SKM-1 (cell line): ENCODE results near the gene ITIH3.

Experiments used
- DNase-seq: peaks from one replicate; lab custom pipeline; 2025; ENCODE audit not compliant: unreplicated experiment; lab: John Stamatoyannopoulos, UW

Gene ITIH3

GRCh38 chr3:52824037-52824436, 29.4 kb downstream of the ITIH3 start:
- DNase-seq = no peak

GRCh38 chr3:52827441-52827840, 32.8 kb downstream of the ITIH3 start:
- DNase-seq = no peak

- no peak for DNase-seq
Measured at GRCh38 chr3:52827866-52828376, 33.3 kb downstream of the ITIH3 start.

- no peak for DNase-seq
Measured at GRCh38 chr3:52829482-52829881, 34.9 kb downstream of the ITIH3 start.

GRCh38 chr3:52829906-52830463, 35.4 kb downstream of the ITIH3 start:
- no peak for DNase-seq

- no peak for DNase-seq
Measured at GRCh38 chr3:52830535-52831258, 36.1 kb downstream of the ITIH3 start, which contains the start of gene ITIH4. ITIH4 (minus strand) TSS chr3:52830672; CDS start chr3:52830642, 30 bp downstream.

GRCh38 chr3:52831500-52832301, 37.1 kb downstream of the ITIH3 start:
- DNase-seq = no peak

- DNase-seq = no peak
Measured at GRCh38 chr3:52833202-52833601, 38.6 kb downstream of the ITIH3 start.

GRCh38 chr3:52834871-52835501, 40.4 kb downstream of the ITIH3 start, which contains the start of gene MUSTN1:
MUSTN1 (minus strand) TSS chr3:52835019; CDS start chr3:52834948, 71 bp downstream.
- DNase-seq = no peak

GRCh38 chr3:52835766-52836470, 41.3 kb downstream of the ITIH3 start:
- DNase-seq = no peak

- no peak for DNase-seq
Measured at GRCh38 chr3:52836471-52836845, 41.9 kb downstream of the ITIH3 start.

- no peak for DNase-seq
Measured at GRCh38 chr3:52836986-52837385, 42.4 kb downstream of the ITIH3 start.

- DNase-seq = no peak
Measured at GRCh38 chr3:52838561-52839267, 44.1 kb downstream of the ITIH3 start.

GRCh38 chr3:52839268-52839575, 44.6 kb downstream of the ITIH3 start:
- DNase-seq = no peak

- no peak for DNase-seq
Measured at GRCh38 chr3:52839892-52840545, 45.4 kb downstream of the ITIH3 start.

- DNase-seq = no peak
Measured at GRCh38 chr3:52841211-52841980, 46.8 kb downstream of the ITIH3 start.

- DNase-seq = no peak
Measured at GRCh38 chr3:52841981-52842340, 47.4 kb downstream of the ITIH3 start.

GRCh38 chr3:52842424-52842823, 47.8 kb downstream of the ITIH3 start:
- no peak for DNase-seq
